Epithelial cell of proximal tubule (primary cell): ENCODE measurements around the gene ASTN1. TPM values are rescaled to one million over a fixed set of nuclear protein-coding genes. Genes with fewer than 3 reads are reported as not detected.

Source experiments
- DNase-seq: peaks from one replicate; pipeline ENCODE4 v3.0.0-alpha.2; 2011; ENCODE audit warnings: low read depth
- H3K4me3 ChIP-seq: 2 replicates; pipeline ENCODE4 v1.5.1; 2011; ENCODE audit warnings: low read depth, mild to moderate bottlenecking, low read length
- total RNA-seq: library from RNA; depleted of rRNA; stranded (reverse); fragments of >200 nt; gene quantifications from 2 replicates; pipeline ENCODE4 v1.2.3, GENCODE V29; 2015
- TF ChIP-seq, protein P1 (sequence below): conservative IDR thresholded peaks from 2 replicates; pipeline ENCODE4 v1.5.1; 2012; ENCODE audit warnings: low read depth, mild to moderate bottlenecking, low read length

Gene ASTN1
- total RNA-seq, 1 donor from 2014 or later: 0.23 TPM

- no peak overlapping the region for H3K4me3 ChIP-seq
- no peak for DNase-seq
- TF ChIP-seq, protein P1, sequence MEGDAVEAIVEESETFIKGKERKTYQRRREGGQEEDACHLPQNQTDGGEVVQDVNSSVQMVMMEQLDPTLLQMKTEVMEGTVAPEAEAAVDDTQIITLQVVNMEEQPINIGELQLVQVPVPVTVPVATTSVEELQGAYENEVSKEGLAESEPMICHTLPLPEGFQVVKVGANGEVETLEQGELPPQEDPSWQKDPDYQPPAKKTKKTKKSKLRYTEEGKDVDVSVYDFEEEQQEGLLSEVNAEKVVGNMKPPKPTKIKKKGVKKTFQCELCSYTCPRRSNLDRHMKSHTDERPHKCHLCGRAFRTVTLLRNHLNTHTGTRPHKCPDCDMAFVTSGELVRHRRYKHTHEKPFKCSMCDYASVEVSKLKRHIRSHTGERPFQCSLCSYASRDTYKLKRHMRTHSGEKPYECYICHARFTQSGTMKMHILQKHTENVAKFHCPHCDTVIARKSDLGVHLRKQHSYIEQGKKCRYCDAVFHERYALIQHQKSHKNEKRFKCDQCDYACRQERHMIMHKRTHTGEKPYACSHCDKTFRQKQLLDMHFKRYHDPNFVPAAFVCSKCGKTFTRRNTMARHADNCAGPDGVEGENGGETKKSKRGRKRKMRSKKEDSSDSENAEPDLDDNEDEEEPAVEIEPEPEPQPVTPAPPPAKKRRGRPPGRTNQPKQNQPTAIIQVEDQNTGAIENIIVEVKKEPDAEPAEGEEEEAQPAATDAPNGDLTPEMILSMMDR: no peak
These were observed 260.3 kb downstream of the ASTN1 start for GRCh38 chr1:176904057-176904751.

- H3K4me3 ChIP-seq: no peak overlapping the region
- DNase-seq: no peak
- TF ChIP-seq, protein P1: no peak
These were observed 261.0 kb downstream of the ASTN1 start for GRCh38 chr1:176903474-176903873.

- no peak for DNase-seq
- TF ChIP-seq, protein P1: no peak
- no peak overlapping the region for H3K4me3 ChIP-seq
These were observed 265.2 kb downstream of the ASTN1 start for GRCh38 chr1:176899321-176899720.

DNA sequence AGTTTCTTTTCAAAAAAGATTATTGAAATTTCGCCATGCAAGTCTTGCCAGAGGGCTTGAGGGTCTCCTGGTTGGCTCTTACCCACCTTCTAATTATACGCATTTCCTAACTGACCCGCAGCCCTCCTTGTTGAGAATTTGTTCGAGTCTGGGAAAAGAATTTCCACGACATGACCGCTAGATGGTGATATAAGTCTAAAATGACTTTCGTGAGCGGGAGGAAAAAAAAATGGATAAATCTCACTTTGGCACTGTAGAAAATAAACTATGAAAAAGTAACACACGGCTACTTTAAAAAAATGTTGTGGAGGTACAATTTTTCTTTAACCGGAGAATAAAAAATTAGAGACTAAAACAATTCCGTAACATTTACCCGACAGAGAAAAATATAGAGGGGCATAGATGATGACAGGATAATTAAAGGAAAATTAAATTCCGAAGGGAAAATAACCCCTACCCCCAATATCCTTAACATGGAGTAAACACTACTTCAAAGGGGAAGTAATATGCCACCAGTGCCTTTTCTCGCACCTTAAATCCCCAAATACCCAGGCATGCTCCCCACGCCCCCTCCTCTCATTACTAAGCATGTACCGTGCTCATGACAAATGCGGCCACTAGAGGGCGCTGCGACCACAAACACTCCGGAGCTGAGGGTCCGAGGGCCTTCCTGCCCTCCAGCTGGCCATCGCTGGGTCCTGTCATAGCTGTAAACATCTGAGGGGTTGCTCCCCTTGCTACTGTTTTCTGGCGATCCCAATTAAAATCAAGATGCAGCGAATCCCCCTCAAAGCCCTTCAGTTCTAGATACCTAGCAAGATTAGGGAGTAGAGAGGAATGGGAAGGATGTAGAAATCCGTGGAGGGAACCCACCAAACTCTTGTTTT is 266.9 kb downstream of the ASTN1 start:
- DNase-seq: no peak
- TF ChIP-seq, protein P1: peak; percentile 89

GRCh38 chr1:176896216-176896615 is 268.3 kb downstream of the ASTN1 start:
- TF ChIP-seq, protein P1: no peak
- DNase-seq: peak; percentile 20
- no peak overlapping the region for H3K4me3 ChIP-seq

More for the DNA sequence above, 266.9 kb downstream of the ASTN1 start:
- peak overlapping the region; percentile 29 for H3K4me3 ChIP-seq

DNA sequence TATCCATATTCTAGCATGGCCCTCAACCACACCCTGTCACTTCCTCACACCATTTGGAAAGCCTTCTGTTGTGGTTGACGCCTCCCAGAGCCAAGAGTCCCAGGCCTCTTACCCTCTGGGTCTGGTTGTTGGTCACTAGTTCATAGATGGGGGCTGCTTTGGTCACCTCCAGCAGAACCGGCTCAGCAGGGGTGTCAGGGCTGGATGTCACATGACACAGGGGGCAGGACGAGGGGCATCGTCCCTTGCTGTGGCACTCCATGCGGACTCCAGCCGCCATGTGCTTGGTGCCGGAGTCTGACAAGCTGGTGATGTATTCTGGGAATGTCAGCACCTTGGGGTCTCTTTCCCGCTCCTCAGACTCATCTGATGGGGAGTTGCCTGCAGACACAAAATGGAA is 270.1 kb downstream of the ASTN1 start:
- TF ChIP-seq, protein P1: no peak
- no peak for DNase-seq
- no peak overlapping the region for H3K4me3 ChIP-seq
